ENCODE data around the gene ZDHHC7. TPM values are rescaled to one million over a fixed set of nuclear protein-coding genes. Genes with fewer than 3 reads are reported as not detected.

The ZDHHC7 gene
- total and polyA plus RNA-seq, 2 donors (not counting 1 experiment from before 2014, with no cell fraction given): 96.4 to 135 TPM

GRCh38 chr16:85002099-85002541 is 9.2 kb downstream of the ZDHHC7 start:
- Histone ChIP-seq H2AFZ (ENCODE audit: low read length) (no peak overlapping the region), H3K9ac (ENCODE audit: insufficient read depth, low read length) (no peak overlapping the region), H3K27me3 (ENCODE audit: control insufficient read depth, insufficient read depth, low read length) (no peaks in the 10 kb centered on the region), H3K4me2 (ENCODE audit: extremely low read depth, insufficient read depth, low read length) (peak overlapping the region; percentile 70), H4K20me1 (ENCODE audit: control insufficient read depth, extremely low read depth, insufficient read depth, low read length) (no peaks in the 10 kb centered on the region), H3K4me3 (replicated peaks in 1 of 4; ENCODE audit: control extremely low read depth in 1 of 4, insufficient read depth in 1 of 4, low read depth in 3 of 4, low read length in 4 of 4) (peak overlapping the region in 2 of 4 experiments; percentile 5 to 25), H3K4me1 (ENCODE audit: control insufficient read depth, extremely low read depth, insufficient read depth, low read length) (peaks cover 48% of the 10 kb centered on the region), H3K36me3 (ENCODE audit: control insufficient read depth, insufficient read depth, low read length) (peaks cover 4% of the 10 kb centered on the region), H3K9me3 (ENCODE audit: control insufficient read depth, insufficient read depth, low read depth, low read length) (no peaks in the 10 kb centered on the region), H3K27ac (ENCODE audit: insufficient read depth, low read length) (peak overlapping the region; percentile 93), H3K79me2 (ENCODE audit: control insufficient read depth, insufficient read depth, low read length) (peaks cover 79% of the 10 kb centered on the region)
- no peak for TF ChIP-seq EZH2 (IDR thresholded peaks at IDR 0.05; ENCODE audit: low read length, missing control alignments)
- TF ChIP-seq, protein P1, sequence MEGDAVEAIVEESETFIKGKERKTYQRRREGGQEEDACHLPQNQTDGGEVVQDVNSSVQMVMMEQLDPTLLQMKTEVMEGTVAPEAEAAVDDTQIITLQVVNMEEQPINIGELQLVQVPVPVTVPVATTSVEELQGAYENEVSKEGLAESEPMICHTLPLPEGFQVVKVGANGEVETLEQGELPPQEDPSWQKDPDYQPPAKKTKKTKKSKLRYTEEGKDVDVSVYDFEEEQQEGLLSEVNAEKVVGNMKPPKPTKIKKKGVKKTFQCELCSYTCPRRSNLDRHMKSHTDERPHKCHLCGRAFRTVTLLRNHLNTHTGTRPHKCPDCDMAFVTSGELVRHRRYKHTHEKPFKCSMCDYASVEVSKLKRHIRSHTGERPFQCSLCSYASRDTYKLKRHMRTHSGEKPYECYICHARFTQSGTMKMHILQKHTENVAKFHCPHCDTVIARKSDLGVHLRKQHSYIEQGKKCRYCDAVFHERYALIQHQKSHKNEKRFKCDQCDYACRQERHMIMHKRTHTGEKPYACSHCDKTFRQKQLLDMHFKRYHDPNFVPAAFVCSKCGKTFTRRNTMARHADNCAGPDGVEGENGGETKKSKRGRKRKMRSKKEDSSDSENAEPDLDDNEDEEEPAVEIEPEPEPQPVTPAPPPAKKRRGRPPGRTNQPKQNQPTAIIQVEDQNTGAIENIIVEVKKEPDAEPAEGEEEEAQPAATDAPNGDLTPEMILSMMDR (conservative IDR thresholded peaks at IDR 0.05 in 1 of 2, IDR thresholded peaks at IDR 0.05 in 1 of 2; ENCODE audit: low read depth in 1 of 2, low read length in 2 of 2): no peak
- peak in 1 of 2 donors; percentile 65 for DNase-seq (ENCODE audit: low read depth in 2 of 2)

DNA sequence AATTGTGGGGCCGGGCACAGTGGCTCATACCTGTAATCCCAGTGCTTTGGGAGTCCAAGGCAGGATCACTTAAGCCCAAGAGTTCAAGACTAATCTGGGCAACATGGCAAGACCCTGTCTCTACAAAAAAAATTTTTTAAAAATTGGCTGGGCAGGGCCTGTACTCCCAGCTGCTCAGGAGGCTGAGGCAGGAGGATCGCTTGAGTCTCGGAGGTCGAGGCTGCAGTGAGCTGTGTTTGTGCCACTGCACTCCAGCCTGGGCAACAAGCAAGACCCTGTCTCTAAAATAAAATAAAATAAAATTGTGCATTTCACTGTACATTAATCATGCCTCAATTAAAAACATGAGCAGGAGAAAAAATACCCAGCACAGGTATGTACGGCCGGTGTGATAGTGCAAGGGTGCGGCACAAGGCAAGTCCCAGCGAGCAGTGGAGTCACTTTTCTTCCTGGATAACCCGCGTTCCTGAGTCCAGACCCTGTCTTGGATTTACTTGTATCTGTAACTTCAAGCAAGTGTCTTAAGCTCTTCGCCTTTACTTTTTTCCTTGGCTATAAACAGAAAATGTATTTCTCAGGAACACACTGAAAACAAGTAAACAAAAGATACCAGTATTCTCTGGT is 11.4 kb downstream of the ZDHHC7 start:
- Histone ChIP-seq H4K20me1 (ENCODE audit: control insufficient read depth, extremely low read depth, insufficient read depth, low read length) (no peaks in the 10 kb centered on the region), H3K9me3 (ENCODE audit: control insufficient read depth, insufficient read depth, low read depth, low read length) (no peaks in the 10 kb centered on the region), H2AFZ (ENCODE audit: low read length) (no peak overlapping the region), H3K79me2 (ENCODE audit: control insufficient read depth, insufficient read depth, low read length) (peaks cover 83% of the 10 kb centered on the region), H3K4me2 (ENCODE audit: extremely low read depth, insufficient read depth, low read length) (no peak overlapping the region), H3K27ac (ENCODE audit: insufficient read depth, low read length) (no peak overlapping the region), H3K4me3 (replicated peaks in 1 of 4; ENCODE audit: control extremely low read depth in 1 of 4, insufficient read depth in 1 of 4, low read depth in 3 of 4, low read length in 4 of 4) (no peak overlapping the region), H3K27me3 (ENCODE audit: control insufficient read depth, insufficient read depth, low read length) (no peaks in the 10 kb centered on the region), H3K9ac (ENCODE audit: insufficient read depth, low read length) (no peak overlapping the region), H3K36me3 (ENCODE audit: control insufficient read depth, insufficient read depth, low read length) (peaks cover 7% of the 10 kb centered on the region), H3K4me1 (ENCODE audit: control insufficient read depth, extremely low read depth, insufficient read depth, low read length) (peaks cover 44% of the 10 kb centered on the region)
- TF ChIP-seq, protein P1 (conservative IDR thresholded peaks at IDR 0.05 in 1 of 2, IDR thresholded peaks at IDR 0.05 in 1 of 2; ENCODE audit: low read depth in 1 of 2, low read length in 2 of 2): no peak
- TF ChIP-seq EZH2 (IDR thresholded peaks at IDR 0.05; ENCODE audit: low read length, missing control alignments): no peak
- DNase-seq (ENCODE audit: low read depth in 2 of 2): no peak

- no peak overlapping the region for H3K9ac ChIP-seq (ENCODE audit: insufficient read depth, low read length)
- H3K27me3 ChIP-seq (ENCODE audit: control insufficient read depth, insufficient read depth, low read length): no peaks in the 10 kb centered on the region
- H3K4me1 ChIP-seq (ENCODE audit: control insufficient read depth, extremely low read depth, insufficient read depth, low read length): peaks cover 45% of the 10 kb centered on the region
- peak in 1 of 2 donors; percentile 63 for DNase-seq (ENCODE audit: low read depth in 2 of 2)
- no peak overlapping the region for H3K27ac ChIP-seq (ENCODE audit: insufficient read depth, low read length)
- peak overlapping the region in 1 of 4 experiments; percentile 8 for H3K4me3 ChIP-seq (replicated peaks in 1 of 4; ENCODE audit: control extremely low read depth in 1 of 4, insufficient read depth in 1 of 4, low read depth in 3 of 4, low read length in 4 of 4)
- no peak for TF ChIP-seq EZH2 (IDR thresholded peaks at IDR 0.05; ENCODE audit: low read length, missing control alignments)
- TF ChIP-seq, protein P1 (conservative IDR thresholded peaks at IDR 0.05 in 1 of 2, IDR thresholded peaks at IDR 0.05 in 1 of 2; ENCODE audit: low read depth in 1 of 2, low read length in 2 of 2): no peak
- peak overlapping the region; percentile 55 for H3K4me2 ChIP-seq (ENCODE audit: extremely low read depth, insufficient read depth, low read length)
- H3K79me2 ChIP-seq (ENCODE audit: control insufficient read depth, insufficient read depth, low read length): peaks cover 85% of the 10 kb centered on the region
- no peak overlapping the region for H2AFZ ChIP-seq (ENCODE audit: low read length)
- H4K20me1 ChIP-seq (ENCODE audit: control insufficient read depth, extremely low read depth, insufficient read depth, low read length): no peaks in the 10 kb centered on the region
- H3K36me3 ChIP-seq (ENCODE audit: control insufficient read depth, insufficient read depth, low read length): peaks cover 10% of the 10 kb centered on the region
- H3K9me3 ChIP-seq (ENCODE audit: control insufficient read depth, insufficient read depth, low read depth, low read length): no peaks in the 10 kb centered on the region
Observed at GRCh38 chr16:84999200-84999599, 12.1 kb downstream of the ZDHHC7 start.
